K562 (cell line): ENCODE results near the gene ZNF138. TPM values are rescaled to one million over a fixed set of nuclear protein-coding genes. Genes with fewer than 3 reads are reported as not detected.

ENCODE experiments used
- BMI1 ChIP-seq: fragments of 150-350 bp; IDR thresholded peaks from 2 replicates; pipeline ENCODE4 v1.6.1; 2014; ENCODE audit warnings: low read length
- CBX2 ChIP-seq: fragments of 200-600 bp; sonication (generic); IDR thresholded peaks from one replicate; pipeline ENCODE4 v1.6.1; 2012; ENCODE audit warnings: mild to moderate bottlenecking, low read length, inconsistent platforms; ENCODE audit not compliant: insufficient read depth, poor library complexity, severe bottlenecking
- CEBPB ChIP-seq: fragments of 450-650 bp; IDR thresholded peaks from 2 replicates; pipeline ENCODE4 v1.6.1; 2016; ENCODE audit warnings: missing genetic modification characterization, missing compliant biosample characterization
- DIDO1 ChIP-seq: fragments of 450-650 bp; IDR thresholded peaks from 2 replicates; pipeline ENCODE4 v1.6.1; 2016; ENCODE audit warnings: low read depth, missing biosample characterization, missing genetic modification characterization
- ETV6 ChIP-seq, 3 experiments: fragments of 150-350 bp in 1 of 3; sonication (generic) in 1 of 3; formaldehyde crosslinking in 1 of 3; IDR thresholded peaks; 2 replicates each; pipeline versions ENCODE4 v1.6.1 to v1.8.0; 2014 to 2022; ENCODE audit warnings: borderline replicate concordance in 2 of 3, low read depth in 2 of 3, antibody characterized with exemption in 1 of 3, low read length in 1 of 3, mild to moderate bottlenecking in 1 of 3, missing genetic modification reagents in 1 of 3
- FOXJ2 ChIP-seq: fragments of 200-800 bp; sonication (Bioruptor generic); IDR thresholded peaks from 2 replicates; pipeline ENCODE4 v1.6.1; 2016; ENCODE audit warnings: missing genetic modification characterization, missing compliant biosample characterization
- HDAC1 ChIP-seq, 2 experiments: fragments of 450-650 bp; IDR thresholded peaks; 2 replicates each; pipeline ENCODE4 v1.6.1; 2016 to 2017; ENCODE audit warnings: inconsistent platforms in 1 of 2, mild to moderate bottlenecking in 1 of 2, moderate library complexity in 1 of 2
- MAFG ChIP-seq: fragments of 450-650 bp; conservative IDR thresholded peaks from 2 replicates; pipeline ENCODE4 v1.6.1; 2016; ENCODE audit warnings: missing genetic modification characterization, missing compliant biosample characterization
- NFE2 ChIP-seq: IDR thresholded peaks from 2 replicates; pipeline ENCODE4 v1.6.1; 2014; ENCODE audit warnings: antibody characterized with exemption, low read depth
- RBFOX2 ChIP-seq: fragments of 200-400 bp; formaldehyde crosslinking; IDR thresholded peaks from 2 replicates; pipeline ENCODE4 v1.6.1; 2017; ENCODE audit warnings: low read depth, mild to moderate bottlenecking, low read length, moderate library complexity
- RCOR1 ChIP-seq, 2 experiments: IDR thresholded peaks; 2 replicates each; pipeline ENCODE4 v1.6.1; 2012; ENCODE audit warnings: low read depth in 2 of 2, low read length in 2 of 2, borderline replicate concordance in 1 of 2, improper control_type of control experiment in 1 of 2
- SIN3A ChIP-seq, 2 experiments: fragments of 150-350 bp in 1 of 2; IDR thresholded peaks; 2 replicates each; pipeline ENCODE4 v1.6.1; 2011 to 2016; ENCODE audit warnings: borderline replicate concordance in 2 of 2, low read depth in 2 of 2, low read length in 2 of 2, mild to moderate bottlenecking in 2 of 2, moderate library complexity in 2 of 2; ENCODE audit not compliant: control insufficient read depth in 1 of 2
- SMARCE1 ChIP-seq: fragments of 450-650 bp; IDR thresholded peaks from 2 replicates; pipeline ENCODE4 v1.7.1; 2016; ENCODE audit warnings: mild to moderate bottlenecking
- ZNF76 ChIP-seq: fragments of 250-450 bp; sonication (Bioruptor Pico); IDR thresholded peaks from 2 replicates; pipeline ENCODE4 v1.4.0; 2020; ENCODE audit warnings: mild to moderate bottlenecking, moderate library complexity, borderline replicate concordance
- polyA plus RNA-seq, 8 experiments: library from polyadenylated mRNA; depleted of rRNA in 4 of 8; stranded (reverse) in 5 of 8; unstranded in 3 of 8; fragments of >200 nt; fragmentation: Nextera tagmentation in 2 of 8; fragmentation: Illumina TruSeq in 1 of 8; extraction: Ambion mirVana in 2 of 8; extraction: Trizol in 1 of 8; gene quantifications; 2 replicates each; pipeline versions ENCODE4 v1.2.1 to v1.2.3, GENCODE V29; 2011 to 2014; ENCODE audit warnings: inconsistent platforms in 1 of 8, missing spikeins in 1 of 8
- total RNA-seq, 7 experiments: library from RNA; depleted of rRNA in 6 of 7; stranded (reverse); fragments of >200 nt in 6 of 7; fragmentation: Illumina TruSeq in 2 of 7; extraction: Trizol in 2 of 7; gene quantifications; 2 replicates each; pipeline versions ENCODE4 v1.2.1 to v1.2.3, GENCODE V29; 2011 to 2021; ENCODE audit warnings: low replicate concordance in 1 of 7
- TF ChIP-seq, protein P1 (sequence below): fragments of 250-450 bp; sonication (Bioruptor Pico); IDR thresholded peaks from 2 replicates; pipeline ENCODE4 v1.8.0; 2022; ENCODE audit warnings: inconsistent platforms
- TF ChIP-seq, protein P2 (sequence below): fragments of 250-450 bp; sonication (Bioruptor Pico); IDR thresholded peaks from 2 replicates; pipeline ENCODE4 v1.5.0; 2021
- TF ChIP-seq, protein P3 (sequence below), 2 experiments: IDR thresholded peaks in 1 of 2; conservative IDR thresholded peaks in 1 of 2; 2 replicates each; pipeline ENCODE4 v1.6.1; 2016; ENCODE audit warnings: low read depth in 2 of 2, mild to moderate bottlenecking in 1 of 2, missing compliant biosample characterization in 1 of 2, missing genetic modification characterization in 1 of 2, moderate library complexity in 1 of 2
- TF ChIP-seq, protein P4 (sequence below), 3 experiments: IDR thresholded peaks in 2 of 3; conservative IDR thresholded peaks in 1 of 3; 2 replicates each; pipeline ENCODE4 v1.5.1; 2011 to 2012; ENCODE audit warnings: low read length in 3 of 3, mild to moderate bottlenecking in 3 of 3, control low read depth in 2 of 3, improper control_type of control experiment in 1 of 3, inconsistent platforms in 1 of 3, low read depth in 1 of 3, mixed read lengths in 1 of 3, moderate library complexity in 1 of 3; ENCODE audit not compliant: insufficient read depth in 2 of 3

ZNF138 gene
- total and polyA plus RNA-seq, 9 of the 15 experiments (the other 6 are each of a cell fraction or from before 2014, with no cell fraction given) = 14.6 to 34.9 (median 22.6) TPM

DNA sequence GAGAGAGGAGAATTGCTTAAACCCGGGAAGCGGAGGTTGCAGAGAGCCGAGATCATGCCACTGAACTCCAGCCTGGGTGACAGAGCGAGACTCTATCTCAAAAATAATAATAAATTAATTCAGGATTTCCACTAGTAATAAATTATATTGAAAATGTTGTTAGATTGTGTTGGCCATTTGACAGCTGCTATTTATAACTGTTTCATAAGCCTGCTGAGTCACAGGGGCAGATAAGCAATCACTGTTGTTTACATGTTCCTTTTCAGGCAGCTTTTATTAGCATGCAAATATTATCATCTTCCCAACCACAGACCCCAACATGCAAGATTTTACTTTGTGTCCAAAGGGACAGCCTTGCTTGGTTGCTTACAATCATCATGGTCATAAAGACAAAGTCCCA, 49.5 kb upstream of the ZNF138 start (continued):
- TF ChIP-seq, protein P1, sequence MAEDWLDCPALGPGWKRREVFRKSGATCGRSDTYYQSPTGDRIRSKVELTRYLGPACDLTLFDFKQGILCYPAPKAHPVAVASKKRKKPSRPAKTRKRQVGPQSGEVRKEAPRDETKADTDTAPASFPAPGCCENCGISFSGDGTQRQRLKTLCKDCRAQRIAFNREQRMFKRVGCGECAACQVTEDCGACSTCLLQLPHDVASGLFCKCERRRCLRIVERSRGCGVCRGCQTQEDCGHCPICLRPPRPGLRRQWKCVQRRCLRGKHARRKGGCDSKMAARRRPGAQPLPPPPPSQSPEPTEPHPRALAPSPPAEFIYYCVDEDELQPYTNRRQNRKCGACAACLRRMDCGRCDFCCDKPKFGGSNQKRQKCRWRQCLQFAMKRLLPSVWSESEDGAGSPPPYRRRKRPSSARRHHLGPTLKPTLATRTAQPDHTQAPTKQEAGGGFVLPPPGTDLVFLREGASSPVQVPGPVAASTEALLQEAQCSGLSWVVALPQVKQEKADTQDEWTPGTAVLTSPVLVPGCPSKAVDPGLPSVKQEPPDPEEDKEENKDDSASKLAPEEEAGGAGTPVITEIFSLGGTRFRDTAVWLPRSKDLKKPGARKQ (CRISPR knock-in tag) = no peak
- TF ChIP-seq, protein P2, sequence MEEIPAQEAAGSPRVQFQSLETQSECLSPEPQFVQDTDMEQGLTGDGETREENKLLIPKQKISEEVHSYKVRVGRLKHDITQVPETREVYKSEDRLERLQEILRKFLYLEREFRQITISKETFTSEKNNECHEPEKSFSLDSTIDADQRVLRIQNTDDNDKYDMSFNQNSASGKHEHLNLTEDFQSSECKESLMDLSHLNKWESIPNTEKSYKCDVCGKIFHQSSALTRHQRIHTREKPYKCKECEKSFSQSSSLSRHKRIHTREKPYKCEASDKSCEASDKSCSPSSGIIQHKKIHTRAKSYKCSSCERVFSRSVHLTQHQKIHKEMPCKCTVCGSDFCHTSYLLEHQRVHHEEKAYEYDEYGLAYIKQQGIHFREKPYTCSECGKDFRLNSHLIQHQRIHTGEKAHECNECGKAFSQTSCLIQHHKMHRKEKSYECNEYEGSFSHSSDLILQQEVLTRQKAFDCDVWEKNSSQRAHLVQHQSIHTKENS (CRISPR knock-in tag) = no peak
- TF ChIP-seq ZNF76 (CRISPR knock-in tag) = no peak
- TF ChIP-seq SMARCE1 = peak; percentile 77; the same call in 1 of the 2 replicates
- no peak for TF ChIP-seq BMI1
- TF ChIP-seq CBX2 = no peak
- TF ChIP-seq FOXJ2 = peak; percentile 92
- peak; percentile 49 for TF ChIP-seq CEBPB (tag)
- TF ChIP-seq, protein P3, sequence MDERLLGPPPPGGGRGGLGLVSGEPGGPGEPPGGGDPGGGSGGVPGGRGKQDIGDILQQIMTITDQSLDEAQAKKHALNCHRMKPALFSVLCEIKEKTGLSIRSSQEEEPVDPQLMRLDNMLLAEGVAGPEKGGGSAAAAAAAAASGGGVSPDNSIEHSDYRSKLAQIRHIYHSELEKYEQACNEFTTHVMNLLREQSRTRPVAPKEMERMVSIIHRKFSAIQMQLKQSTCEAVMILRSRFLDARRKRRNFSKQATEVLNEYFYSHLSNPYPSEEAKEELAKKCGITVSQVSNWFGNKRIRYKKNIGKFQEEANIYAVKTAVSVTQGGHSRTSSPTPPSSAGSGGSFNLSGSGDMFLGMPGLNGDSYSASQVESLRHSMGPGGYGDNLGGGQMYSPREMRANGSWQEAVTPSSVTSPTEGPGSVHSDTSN (CRISPR knock-in tag; IDR thresholded peaks at IDR 0.05; ENCODE audit: low read depth) = no peak
- TF ChIP-seq, protein P3 (tag; conservative IDR thresholded peaks at IDR 0.05; ENCODE audit: low read depth) = peak; percentile 65
- TF ChIP-seq MAFG (tag) = peak; percentile 62
- 0 out of 4 replicates have a peak, but pooled peaks of 1 of the 2 experiments have one; percentile 22 for TF ChIP-seq RCOR1 (IDR thresholded peaks at IDR 0.05; ENCODE audit: borderline replicate concordance in 1 of 2, low read depth in 2 of 2, low read length in 2 of 2)
- no peak for TF ChIP-seq ETV6 (IDR thresholded peaks at IDR 0.05; ENCODE audit: borderline replicate concordance in 1 of 2, low read depth in 2 of 2, low read length in 1 of 2)
- TF ChIP-seq ETV6 (CRISPR knock-in tag; IDR thresholded peaks at IDR 0.05; ENCODE audit: borderline replicate concordance) = no peak
- TF ChIP-seq SIN3A (IDR thresholded peaks at IDR 0.05; ENCODE audit: borderline replicate concordance in 2 of 2, control insufficient read depth in 1 of 2, low read depth in 2 of 2, low read length in 2 of 2) = no peak
- TF ChIP-seq NFE2 = peak; percentile 88
- no peak for TF ChIP-seq HDAC1 (IDR thresholded peaks at IDR 0.05)
- TF ChIP-seq, protein P4, sequence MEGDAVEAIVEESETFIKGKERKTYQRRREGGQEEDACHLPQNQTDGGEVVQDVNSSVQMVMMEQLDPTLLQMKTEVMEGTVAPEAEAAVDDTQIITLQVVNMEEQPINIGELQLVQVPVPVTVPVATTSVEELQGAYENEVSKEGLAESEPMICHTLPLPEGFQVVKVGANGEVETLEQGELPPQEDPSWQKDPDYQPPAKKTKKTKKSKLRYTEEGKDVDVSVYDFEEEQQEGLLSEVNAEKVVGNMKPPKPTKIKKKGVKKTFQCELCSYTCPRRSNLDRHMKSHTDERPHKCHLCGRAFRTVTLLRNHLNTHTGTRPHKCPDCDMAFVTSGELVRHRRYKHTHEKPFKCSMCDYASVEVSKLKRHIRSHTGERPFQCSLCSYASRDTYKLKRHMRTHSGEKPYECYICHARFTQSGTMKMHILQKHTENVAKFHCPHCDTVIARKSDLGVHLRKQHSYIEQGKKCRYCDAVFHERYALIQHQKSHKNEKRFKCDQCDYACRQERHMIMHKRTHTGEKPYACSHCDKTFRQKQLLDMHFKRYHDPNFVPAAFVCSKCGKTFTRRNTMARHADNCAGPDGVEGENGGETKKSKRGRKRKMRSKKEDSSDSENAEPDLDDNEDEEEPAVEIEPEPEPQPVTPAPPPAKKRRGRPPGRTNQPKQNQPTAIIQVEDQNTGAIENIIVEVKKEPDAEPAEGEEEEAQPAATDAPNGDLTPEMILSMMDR (IDR thresholded peaks at IDR 0.05 in 2 of 3, conservative IDR thresholded peaks at IDR 0.05 in 1 of 3; ENCODE audit: insufficient read depth in 2 of 3, low read depth in 1 of 3, low read length in 3 of 3) = no peak
- no peak for TF ChIP-seq RBFOX2
- no peak for TF ChIP-seq DIDO1
